GM20000 (cell line): ENCODE measurements around the gene CCDC91.

Source experiments
- DNase-seq: peaks from one replicate; pipeline ENCODE4 v3.0.0; 2012; ENCODE audit warnings: low spot score
- TF ChIP-seq, protein P1 (sequence below): IDR thresholded peaks from 2 replicates; pipeline ENCODE4 v1.5.1; 2012; ENCODE audit warnings: mild to moderate bottlenecking, control low read depth; ENCODE audit errors: extremely low read depth, missing control alignments

Gene CCDC91

GRCh38 chr12:28172434-28173030, 17.7 kb upstream of the CCDC91 start:
- DNase-seq: no peak
- TF ChIP-seq, protein P1, sequence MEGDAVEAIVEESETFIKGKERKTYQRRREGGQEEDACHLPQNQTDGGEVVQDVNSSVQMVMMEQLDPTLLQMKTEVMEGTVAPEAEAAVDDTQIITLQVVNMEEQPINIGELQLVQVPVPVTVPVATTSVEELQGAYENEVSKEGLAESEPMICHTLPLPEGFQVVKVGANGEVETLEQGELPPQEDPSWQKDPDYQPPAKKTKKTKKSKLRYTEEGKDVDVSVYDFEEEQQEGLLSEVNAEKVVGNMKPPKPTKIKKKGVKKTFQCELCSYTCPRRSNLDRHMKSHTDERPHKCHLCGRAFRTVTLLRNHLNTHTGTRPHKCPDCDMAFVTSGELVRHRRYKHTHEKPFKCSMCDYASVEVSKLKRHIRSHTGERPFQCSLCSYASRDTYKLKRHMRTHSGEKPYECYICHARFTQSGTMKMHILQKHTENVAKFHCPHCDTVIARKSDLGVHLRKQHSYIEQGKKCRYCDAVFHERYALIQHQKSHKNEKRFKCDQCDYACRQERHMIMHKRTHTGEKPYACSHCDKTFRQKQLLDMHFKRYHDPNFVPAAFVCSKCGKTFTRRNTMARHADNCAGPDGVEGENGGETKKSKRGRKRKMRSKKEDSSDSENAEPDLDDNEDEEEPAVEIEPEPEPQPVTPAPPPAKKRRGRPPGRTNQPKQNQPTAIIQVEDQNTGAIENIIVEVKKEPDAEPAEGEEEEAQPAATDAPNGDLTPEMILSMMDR: peak; percentile 16

DNA sequence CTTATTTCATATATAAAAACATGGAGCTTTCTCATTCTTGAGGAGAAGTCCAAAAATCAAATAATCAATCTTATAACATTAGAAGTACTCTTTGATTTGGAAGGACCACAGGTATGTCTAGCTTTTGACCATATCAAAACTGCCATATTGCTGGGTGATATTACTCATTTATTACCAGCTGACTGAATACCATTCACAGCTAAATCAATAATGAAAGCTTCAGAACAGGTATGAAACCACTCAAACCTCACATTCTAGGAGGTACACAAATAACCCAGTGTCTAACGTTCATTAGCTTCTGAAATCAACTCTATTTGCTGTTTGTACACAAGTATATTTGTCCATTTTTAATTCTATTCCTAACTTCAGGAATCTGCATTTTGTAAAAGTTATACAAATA, 16.8 kb upstream of the CCDC91 start:
- TF ChIP-seq, protein P1: no peak
- DNase-seq: no peak

DNA sequence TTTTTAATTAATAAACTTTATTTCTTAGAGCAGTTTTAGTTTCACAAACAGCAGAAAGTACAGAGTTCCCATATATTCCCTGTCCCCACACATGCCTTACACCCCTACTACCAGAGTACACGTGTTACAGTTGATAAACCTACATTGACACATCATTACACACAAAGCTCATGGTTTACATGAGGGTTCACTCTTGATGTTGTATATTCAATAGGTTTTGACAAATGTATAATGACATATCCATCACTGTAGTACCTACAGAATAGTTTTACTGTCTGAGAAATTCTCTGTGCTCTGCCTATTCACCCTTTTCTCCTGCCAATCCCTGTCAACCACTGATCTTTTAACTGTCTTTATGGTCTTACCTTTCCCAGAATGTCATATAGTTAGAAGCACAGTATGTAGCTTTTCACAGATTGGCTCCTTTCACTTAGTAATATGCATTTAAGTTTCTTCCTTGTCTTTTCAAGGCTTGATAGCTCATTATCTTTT, 15.1 kb upstream of the CCDC91 start:
- DNase-seq: no peak
- TF ChIP-seq, protein P1: no peak

- TF ChIP-seq, protein P1: no peak
- no peak for DNase-seq
Measured at GRCh38 chr12:28176295-28176694, 14.0 kb upstream of the CCDC91 start.

DNA sequence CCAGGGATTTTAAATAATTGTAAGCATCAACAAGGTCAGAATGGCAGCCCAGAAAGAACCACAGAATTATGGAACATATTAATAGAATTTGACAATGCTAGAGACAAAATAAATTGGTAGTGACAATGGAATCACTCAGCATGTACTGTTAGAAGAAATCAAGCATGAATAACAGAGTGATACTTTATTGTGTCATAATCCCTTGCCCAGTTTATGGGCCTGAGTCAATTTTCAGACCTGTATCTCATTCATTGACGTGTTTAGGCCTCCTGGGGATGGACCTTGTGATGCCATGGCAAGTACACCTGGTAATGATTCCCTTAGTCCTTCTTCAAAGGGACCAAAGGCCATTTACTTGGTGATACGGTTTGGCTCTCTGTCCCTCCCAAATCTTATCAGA, 12.8 kb upstream of the CCDC91 start:
- no peak for DNase-seq
- TF ChIP-seq, protein P1: no peak

GRCh38 chr12:28177905-28178304, 12.4 kb upstream of the CCDC91 start:
- DNase-seq: no peak
- TF ChIP-seq, protein P1: no peak

DNA sequence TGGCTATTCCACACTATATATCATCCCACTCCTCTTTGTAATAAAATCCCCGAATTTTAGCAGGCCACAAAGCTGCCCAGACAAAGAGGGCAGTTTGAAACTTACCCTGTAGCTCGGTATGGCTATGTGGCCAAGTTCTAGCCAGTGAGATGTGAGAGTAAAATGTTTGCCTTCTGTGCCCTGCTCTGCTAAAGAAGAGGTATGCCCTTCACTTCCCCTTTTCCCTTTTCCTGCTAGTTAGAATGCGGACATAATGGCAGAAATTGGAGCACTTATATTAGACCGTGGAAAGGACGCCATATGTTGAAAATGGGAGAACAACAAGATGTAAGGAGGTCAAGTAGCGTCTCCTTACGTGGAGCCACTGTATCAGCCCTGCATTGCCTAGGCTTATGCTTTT, 11.5 kb upstream of the CCDC91 start:
- no peak for DNase-seq
- TF ChIP-seq, protein P1: no peak
